NT2/D1 (cell line): ENCODE results near the gene DEFB116.

ENCODE experiments used
- SUZ12 ChIP-seq: IDR thresholded peaks from 2 replicates; pipeline ENCODE4 v1.6.1; 2011; ENCODE audit not compliant: insufficient read length, insufficient read depth; ENCODE audit errors: extremely low read depth
- YY1 ChIP-seq: IDR thresholded peaks from 2 replicates; pipeline ENCODE4 v1.6.1; 2011; ENCODE audit not compliant: insufficient read length, insufficient read depth
- ZNF274 ChIP-seq: IDR thresholded peaks from 2 replicates; pipeline ENCODE4 v1.6.1; 2011; ENCODE audit warnings: mild to moderate bottlenecking, low read depth, low read length

DNA sequence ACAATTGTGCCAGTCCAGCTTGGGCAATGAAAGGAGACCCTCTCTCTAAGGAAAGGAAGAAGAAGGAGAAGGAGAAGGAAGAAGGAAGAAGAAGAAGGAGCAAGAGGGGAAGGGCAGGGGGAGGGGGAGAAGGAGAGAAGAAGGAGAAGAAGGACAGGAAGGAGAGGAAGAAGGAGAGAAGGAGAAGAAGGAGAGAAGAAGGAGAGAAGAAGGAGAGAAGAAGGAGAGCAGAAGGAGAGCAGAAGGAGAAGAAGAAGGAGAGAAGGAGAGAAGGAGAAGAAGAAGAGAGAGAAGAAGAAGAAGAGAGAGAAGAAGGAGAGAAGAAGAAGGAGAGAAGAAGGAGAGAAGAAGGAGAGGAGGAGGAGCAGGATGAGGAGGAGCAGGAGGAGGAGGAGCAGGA, 22.5 kb upstream of the DEFB116 start:
- no peak for TF ChIP-seq YY1
- TF ChIP-seq ZNF274 = no peak
- no peak for TF ChIP-seq SUZ12
